Smooth muscle cell (in vitro differentiated cells): ENCODE results near the gene DTX3. TPM values are rescaled to one million over a fixed set of nuclear protein-coding genes. Genes with fewer than 3 reads are reported as not detected.

ENCODE experiments used
- DNase-seq: peaks from one replicate; lab custom pipeline; 2025; ENCODE audit not compliant: unreplicated experiment; lab: John Stamatoyannopoulos, UW
- H2AFZ ChIP-seq: fragments of 200-600 bp; sonication (generic); 2 replicates; pipeline ENCODE4 v1.6.0; 2016; ENCODE audit warnings: antibody characterized with exemption, low read depth, mild to moderate bottlenecking
- H3F3A ChIP-seq: fragments of 200-600 bp; sonication (generic); 2 replicates; pipeline ENCODE4 v1.6.0; 2017; ENCODE audit warnings: antibody characterized with exemption, low read depth
- H3K27ac ChIP-seq: fragments of 200-600 bp; sonication (generic); 2 replicates; pipeline ENCODE4 v1.5.1; 2016; ENCODE audit warnings: low read depth, mild to moderate bottlenecking
- H3K27me3 ChIP-seq: fragments of 200-600 bp; sonication (generic); 2 replicates; pipeline ENCODE4 v1.6.1; 2016; ENCODE audit warnings: low read depth, mild to moderate bottlenecking
- H3K36me3 ChIP-seq: fragments of 200-600 bp; sonication (generic); 2 replicates; pipeline ENCODE4 v1.5.1; 2016; ENCODE audit warnings: low read depth
- H3K4me1 ChIP-seq: fragments of 200-600 bp; sonication (generic); 2 replicates; pipeline ENCODE4 v1.5.1; 2016; ENCODE audit warnings: low read depth
- H3K4me2 ChIP-seq: fragments of 200-600 bp; sonication (generic); 2 replicates; pipeline ENCODE4 v1.6.0; 2016; ENCODE audit warnings: mild to moderate bottlenecking
- H3K4me3 ChIP-seq: fragments of 200-600 bp; sonication (generic); 2 replicates; pipeline ENCODE4 v1.5.1; 2016; ENCODE audit warnings: mild to moderate bottlenecking
- H3K79me2 ChIP-seq: fragments of 200-600 bp; sonication (generic); 2 replicates; pipeline ENCODE4 v1.6.0; 2016; ENCODE audit warnings: low read depth, mild to moderate bottlenecking
- H3K9ac ChIP-seq: fragments of 200-600 bp; sonication (generic); 2 replicates; pipeline ENCODE4 v1.6.0; 2016; ENCODE audit warnings: low read depth
- H3K9me3 ChIP-seq: fragments of 200-600 bp; sonication (generic); replicated peaks from 2 replicates; pipeline ENCODE4 v1.5.1; 2016; ENCODE audit warnings: low read depth
- H4K20me1 ChIP-seq: fragments of 200-600 bp; sonication (generic); 2 replicates; pipeline ENCODE4 v1.6.0; 2016; ENCODE audit warnings: low read depth
- WGBS: methylation state at CpG from one replicate; pipeline ENCODE4 v1.1.7; 2016; ENCODE audit warnings: low lambda C conversion rate; 5-methylcytosine and 5-hydroxymethylcytosine counted together
- polyA plus RNA-seq: library from polyadenylated mRNA; unstranded; fragments of >200 nt; fragmentation: Nextera tagmentation; extraction: Ambion mirVana; gene quantifications from 2 replicates; pipeline ENCODE4 v1.2.1, GENCODE V29; 2016
- total RNA-seq: library from RNA; depleted of rRNA; stranded (reverse); fragments of >200 nt; gene quantifications from 2 replicates; pipeline ENCODE4 v1.2.3, GENCODE V29; 2014
- TF ChIP-seq, protein P1 (sequence below): fragments of 200-600 bp; sonication (generic); IDR thresholded peaks from 2 replicates; pipeline ENCODE4 v1.5.1; 2017; ENCODE audit warnings: borderline replicate concordance, mild to moderate bottlenecking, antibody characterized with exemption; ENCODE audit not compliant: insufficient read depth, poor library complexity, severe bottlenecking

DTX3 gene
- total and polyA plus RNA-seq, 2 experiments from 2014 or later = 29.4 to 43.0 TPM

DNA sequence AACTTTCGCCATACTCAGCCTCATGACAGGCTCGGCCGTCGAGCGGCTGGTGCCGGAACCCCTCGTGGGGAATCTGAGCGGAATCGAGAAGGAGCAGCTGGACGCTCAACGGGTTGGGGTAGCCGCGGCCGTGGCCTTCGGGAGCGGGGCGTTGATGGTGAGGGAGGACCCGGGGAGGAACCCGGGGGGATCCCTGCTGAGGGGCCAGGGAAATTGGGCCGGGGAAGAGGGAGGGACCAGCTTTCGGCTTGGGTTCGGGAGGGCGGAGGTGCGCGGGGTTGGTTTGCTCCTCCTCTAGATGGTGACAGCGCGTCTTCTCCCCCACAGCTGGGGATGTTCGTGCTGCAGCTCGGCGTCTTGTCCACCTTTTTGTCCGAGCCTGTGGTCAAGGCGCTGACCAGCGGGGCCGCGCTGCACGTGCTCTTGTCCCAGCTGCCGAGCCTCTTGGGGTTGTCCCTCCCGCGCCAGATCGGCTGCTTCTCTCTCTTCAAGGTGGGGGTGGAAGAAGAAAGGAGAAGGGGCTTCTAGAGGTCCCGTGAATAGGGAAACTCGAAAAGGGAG, 16.4 kb downstream of the DTX3 start:
- peaks cover 85% of the 10 kb centered on the region for H3K27me3 ChIP-seq
- peak overlapping the region; percentile 98 for H3K4me2 ChIP-seq
- peaks cover 12% of the 10 kb centered on the region for H3K4me1 ChIP-seq
- peak overlapping the region; percentile 55 for H3K4me3 ChIP-seq
- H3K9me3 ChIP-seq = no peaks in the 10 kb centered on the region
- H3K9ac ChIP-seq = no peak overlapping the region
- WGBS = 6% methylated on average over 42 of the region's 42 CpGs
- H3K27ac ChIP-seq = no peak overlapping the region
- H4K20me1 ChIP-seq = peaks cover under 1% of the 10 kb centered on the region
- no peaks in the 10 kb centered on the region for H3K79me2 ChIP-seq
- DNase-seq = no peak
- TF ChIP-seq, protein P1, sequence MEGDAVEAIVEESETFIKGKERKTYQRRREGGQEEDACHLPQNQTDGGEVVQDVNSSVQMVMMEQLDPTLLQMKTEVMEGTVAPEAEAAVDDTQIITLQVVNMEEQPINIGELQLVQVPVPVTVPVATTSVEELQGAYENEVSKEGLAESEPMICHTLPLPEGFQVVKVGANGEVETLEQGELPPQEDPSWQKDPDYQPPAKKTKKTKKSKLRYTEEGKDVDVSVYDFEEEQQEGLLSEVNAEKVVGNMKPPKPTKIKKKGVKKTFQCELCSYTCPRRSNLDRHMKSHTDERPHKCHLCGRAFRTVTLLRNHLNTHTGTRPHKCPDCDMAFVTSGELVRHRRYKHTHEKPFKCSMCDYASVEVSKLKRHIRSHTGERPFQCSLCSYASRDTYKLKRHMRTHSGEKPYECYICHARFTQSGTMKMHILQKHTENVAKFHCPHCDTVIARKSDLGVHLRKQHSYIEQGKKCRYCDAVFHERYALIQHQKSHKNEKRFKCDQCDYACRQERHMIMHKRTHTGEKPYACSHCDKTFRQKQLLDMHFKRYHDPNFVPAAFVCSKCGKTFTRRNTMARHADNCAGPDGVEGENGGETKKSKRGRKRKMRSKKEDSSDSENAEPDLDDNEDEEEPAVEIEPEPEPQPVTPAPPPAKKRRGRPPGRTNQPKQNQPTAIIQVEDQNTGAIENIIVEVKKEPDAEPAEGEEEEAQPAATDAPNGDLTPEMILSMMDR = no peak
- H3K36me3 ChIP-seq = no peaks in the 10 kb centered on the region
- H2AFZ ChIP-seq = no peak overlapping the region
- peaks cover 9% of the 10 kb centered on the region for H3F3A ChIP-seq

GRCh38 chr12:57621497-57622292, 17.1 kb downstream of the DTX3 start:
- WGBS = 3% methylated on average over 43 of the region's 49 CpGs

GRCh38 chr12:57622293-57623245, 17.9 kb downstream of the DTX3 start:
- no peak overlapping the region for H2AFZ ChIP-seq
- H3K27me3 ChIP-seq = peaks cover 97% of the 10 kb centered on the region
- H3K36me3 ChIP-seq = no peaks in the 10 kb centered on the region
- no peak for DNase-seq
- no peaks in the 10 kb centered on the region for H3K79me2 ChIP-seq
- TF ChIP-seq, protein P1 = no peak
- no peak overlapping the region for H3K4me3 ChIP-seq
- H3K9me3 ChIP-seq = no peaks in the 10 kb centered on the region
- WGBS = 88% methylated on average over 9 of the region's 9 CpGs
- H3F3A ChIP-seq = peaks cover 9% of the 10 kb centered on the region
- H3K4me2 ChIP-seq = no peak overlapping the region
- no peak overlapping the region for H3K9ac ChIP-seq
- no peaks in the 10 kb centered on the region for H4K20me1 ChIP-seq
- H3K4me1 ChIP-seq = peaks cover 12% of the 10 kb centered on the region
- H3K27ac ChIP-seq = no peak overlapping the region

More at GRCh38 chr12:57621497-57622292, 17.1 kb downstream of the DTX3 start:
- no peak for DNase-seq
- Histone ChIP-seq H3K79me2 (no peaks in the 10 kb centered on the region), H3K36me3 (no peaks in the 10 kb centered on the region), H3K4me1 (peaks cover 12% of the 10 kb centered on the region), H3K4me3 (peak overlapping the region; percentile 55), H3K9me3 (no peaks in the 10 kb centered on the region), H3K4me2 (peak overlapping the region; percentile 98), H4K20me1 (no peaks in the 10 kb centered on the region), H3F3A (peaks cover 9% of the 10 kb centered on the region), H2AFZ (no peak overlapping the region), H3K27me3 (peaks cover 92% of the 10 kb centered on the region), H3K27ac (no peak overlapping the region), H3K9ac (no peak overlapping the region)
- TF ChIP-seq, protein P1 = peak; percentile 91
